NOMO-1 treated with dmso at 0.1 percent for 144 hours (cell line): ENCODE results near the gene PLAAT3.
"Not testable (repeated sequence)": the region's sequence is repeated elsewhere in the genome, so short reads cannot be mapped to it uniquely, and the experiment has no call there.

Source experiments
- DNase-seq: peaks from one replicate; lab custom pipeline; 2025; ENCODE audit not compliant: unreplicated experiment; lab: John Stamatoyannopoulos, UW

The PLAAT3 gene

DNA sequence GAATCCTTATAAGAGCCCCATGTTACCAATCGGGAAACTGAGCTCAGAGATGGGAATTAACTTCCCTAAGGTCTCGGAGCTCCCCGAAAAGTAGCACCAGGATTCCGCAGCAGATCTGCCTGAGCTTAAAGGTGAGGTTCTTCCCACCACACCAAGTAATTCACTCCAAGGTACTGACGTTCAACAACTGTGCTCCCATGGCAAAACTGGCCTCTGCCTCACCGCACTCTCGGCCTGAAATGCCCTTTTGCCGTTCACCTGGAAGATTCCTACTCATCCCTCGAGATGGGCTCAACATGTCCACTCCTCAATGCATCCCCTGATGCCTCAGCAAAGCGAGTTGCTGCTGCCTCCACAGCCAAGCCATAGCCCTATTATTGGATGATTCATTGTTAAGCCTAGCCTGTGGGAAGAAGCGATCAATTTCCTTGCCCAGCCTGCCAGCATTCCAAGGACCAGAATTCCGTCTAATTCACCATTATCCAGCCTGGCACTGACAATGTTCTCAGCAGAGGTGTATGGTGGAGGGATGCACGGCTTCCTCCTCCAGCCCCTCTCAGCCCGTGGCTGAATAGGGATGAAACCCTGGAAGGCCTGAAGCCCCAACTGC lies 4.2 kb downstream of the PLAAT3 start:
- no peak for DNase-seq

DNA sequence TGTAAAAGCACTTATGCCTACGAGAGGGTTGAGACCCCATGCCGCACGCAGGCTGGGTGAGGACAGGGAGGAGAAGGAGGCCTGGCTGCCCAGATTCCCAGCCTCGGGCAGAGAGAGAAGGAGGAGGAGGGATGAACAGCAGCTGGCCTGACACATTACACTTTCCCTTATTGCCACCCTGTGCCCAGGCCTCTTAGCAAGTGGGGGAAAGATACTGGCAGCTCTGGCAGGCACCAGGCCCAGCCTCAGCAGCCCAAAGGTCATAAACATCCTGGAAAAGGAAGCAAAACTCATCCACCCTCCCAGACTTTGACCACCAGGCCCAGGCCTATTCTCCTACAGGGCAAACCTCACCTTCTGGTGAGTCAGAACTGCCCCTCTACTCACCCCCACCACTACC lies 4.7 kb downstream of the PLAAT3 start:
- DNase-seq, result no peak

DNA sequence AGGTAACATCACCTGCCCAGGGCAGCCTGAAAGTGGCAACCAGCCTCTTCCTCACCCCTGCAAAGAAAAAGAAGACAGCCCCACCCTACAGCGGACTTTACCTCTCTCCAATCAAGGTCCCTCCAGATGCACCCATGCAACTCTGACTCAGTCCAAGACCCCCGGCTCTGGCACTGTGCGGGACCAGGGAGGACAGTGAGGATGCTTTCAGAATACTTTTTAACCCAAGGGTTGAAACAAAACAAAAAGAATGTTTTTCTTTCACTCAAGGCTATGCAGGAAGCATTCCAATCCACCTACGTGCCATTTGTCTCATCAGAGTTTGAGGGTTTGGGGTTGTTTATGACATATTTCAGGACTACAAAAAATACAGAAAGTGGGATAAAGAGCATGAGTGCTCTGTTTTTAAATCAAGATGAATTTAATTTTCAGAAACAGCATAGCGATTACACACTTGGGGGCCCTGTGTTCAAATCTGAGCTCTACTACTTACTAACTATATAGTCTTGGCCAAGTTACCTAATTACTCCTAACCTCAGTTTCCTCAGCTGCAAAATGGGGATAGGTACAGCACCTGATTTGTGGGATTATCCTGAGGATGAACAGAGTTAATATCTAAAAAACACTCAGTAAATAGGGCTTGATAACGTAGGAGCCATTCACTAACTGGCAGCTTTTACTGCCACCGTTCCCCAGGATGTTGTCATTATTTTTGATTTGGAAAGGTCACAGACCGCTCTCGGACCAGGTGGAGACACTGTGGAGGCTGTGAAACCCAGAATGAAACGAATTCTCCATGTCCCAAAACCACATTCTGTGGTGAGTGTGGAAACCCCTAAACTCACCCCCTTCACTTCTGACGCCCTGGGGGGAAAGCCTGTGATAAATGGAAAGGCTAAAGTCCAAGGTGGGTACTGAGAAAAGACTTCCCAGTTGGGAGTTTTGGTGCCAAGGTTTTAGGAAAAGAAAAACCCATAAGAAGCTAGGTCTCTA lies 5.6 kb downstream of the PLAAT3 start:
- DNase-seq, result no peak

DNA sequence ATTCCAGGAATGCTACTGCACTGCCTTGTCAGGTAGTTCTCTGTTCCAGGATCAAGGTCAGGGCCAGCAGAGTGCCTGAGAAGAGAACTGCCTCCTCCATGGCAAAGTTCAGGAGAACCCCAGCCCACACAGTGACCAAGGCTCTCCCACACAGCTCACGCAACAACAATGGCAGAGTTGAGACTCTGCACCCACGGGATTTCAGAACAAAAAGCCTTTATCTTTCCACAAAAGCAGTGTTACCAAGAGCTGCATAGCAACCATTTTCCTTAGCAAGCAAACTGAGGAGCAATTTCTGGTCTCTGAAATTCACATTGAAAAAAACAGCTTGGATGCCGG lies 11.1 kb downstream of the PLAAT3 start:
- DNase-seq, result no peak

DNA sequence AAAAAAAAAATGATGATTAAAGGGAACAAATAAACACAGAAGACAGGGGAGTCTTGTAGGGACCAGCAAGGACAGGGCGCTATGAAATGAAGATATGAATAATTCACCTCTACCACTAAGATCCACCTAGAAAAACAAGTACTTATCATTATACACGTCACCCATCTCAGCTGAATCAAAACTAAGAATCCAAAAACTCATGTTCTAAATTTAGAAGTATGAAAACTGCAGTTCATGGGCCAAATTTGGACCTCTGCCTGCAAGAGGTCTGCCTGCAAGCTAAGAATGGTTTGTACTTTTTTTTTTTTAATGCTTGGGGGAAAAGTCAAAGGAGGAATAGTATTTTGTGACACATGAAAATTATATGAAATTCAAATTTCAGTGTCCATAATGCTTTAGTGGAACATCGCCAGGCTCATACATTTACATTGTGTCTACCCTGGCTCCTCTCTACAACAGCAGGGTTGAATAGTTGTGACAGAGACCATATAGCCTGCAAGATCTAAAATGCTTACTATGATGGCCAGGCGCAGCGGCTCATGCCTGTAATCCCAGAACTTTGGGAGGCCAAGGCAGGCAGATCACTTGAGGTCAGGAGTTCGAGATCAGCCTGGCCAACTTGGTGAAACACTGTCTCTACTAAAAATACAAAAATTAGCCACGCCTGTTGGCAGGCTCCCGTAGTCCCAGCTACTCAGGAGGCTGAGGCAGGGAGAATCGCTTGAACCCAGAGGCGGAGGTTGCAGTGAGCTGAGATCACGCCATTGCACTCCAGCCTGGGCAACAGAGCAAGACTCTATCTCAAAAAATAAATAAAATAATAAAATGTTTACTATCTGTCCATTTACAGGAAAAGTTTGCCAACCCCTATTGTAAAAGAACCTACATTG lies 11.7 kb downstream of the PLAAT3 start:
- not testable (repeated sequence) for DNase-seq

DNA sequence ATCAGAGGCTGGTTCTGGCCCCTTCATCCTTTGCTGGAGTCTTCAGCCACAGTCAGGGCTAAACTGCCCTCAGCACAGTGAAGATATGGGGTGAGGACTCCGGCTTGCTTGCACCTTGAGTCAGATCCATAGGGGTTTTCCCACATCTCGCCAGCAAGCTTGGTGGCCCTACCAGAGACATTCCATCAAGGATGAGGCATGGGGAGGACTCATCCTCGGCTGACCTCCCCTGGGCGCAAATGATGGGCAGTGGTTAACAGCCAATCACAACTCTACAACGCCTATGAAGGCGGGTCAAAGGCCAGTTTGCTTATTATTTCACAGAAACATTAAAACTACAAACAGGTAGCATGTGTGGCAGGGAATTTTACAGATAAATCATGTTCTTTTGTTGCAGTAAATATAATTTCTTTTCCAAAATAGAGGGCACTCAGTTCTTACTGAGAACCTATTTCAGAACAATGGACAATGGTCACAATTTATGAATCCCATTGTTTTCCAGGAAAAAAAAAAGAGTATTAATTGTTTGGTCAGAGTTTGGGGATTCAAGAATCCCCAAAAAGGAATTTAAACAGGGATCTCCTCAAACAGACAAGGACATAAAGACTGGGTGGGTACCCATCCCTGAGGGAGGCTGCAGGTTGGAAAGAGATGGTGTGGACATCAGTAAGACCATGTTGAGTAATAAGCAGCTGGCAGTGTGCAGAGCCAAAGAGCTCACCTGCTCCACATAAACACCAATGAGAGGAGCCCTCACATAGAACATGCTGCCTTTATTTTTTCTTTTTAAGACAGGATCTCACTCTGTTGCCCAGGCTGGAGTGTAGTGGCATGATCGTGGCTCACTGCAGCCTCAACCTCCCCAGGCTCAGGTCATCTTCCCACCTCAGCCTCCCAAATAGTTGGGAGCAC lies 14.8 kb downstream of the PLAAT3 start:
- no peak for DNase-seq

DNA sequence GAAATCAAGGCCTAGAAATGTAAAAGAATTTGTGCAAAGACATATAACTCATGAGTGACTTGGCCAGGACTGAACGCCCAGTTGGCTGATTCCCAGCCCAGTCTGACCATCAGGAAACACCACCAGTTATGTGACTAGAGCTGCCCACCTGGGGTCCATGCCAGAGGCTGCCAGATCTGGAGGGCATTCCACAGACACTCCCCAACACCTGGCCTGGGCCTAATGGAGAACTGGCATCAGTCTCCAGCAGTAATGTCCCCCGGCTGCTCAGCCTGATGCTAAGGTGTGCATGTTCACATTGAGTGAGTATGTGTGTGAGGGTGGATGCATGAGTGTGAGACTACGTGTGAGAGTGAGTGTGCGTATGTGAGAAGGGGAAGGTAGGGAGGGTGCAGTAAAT lies 15.7 kb downstream of the PLAAT3 start:
- no peak for DNase-seq

DNA sequence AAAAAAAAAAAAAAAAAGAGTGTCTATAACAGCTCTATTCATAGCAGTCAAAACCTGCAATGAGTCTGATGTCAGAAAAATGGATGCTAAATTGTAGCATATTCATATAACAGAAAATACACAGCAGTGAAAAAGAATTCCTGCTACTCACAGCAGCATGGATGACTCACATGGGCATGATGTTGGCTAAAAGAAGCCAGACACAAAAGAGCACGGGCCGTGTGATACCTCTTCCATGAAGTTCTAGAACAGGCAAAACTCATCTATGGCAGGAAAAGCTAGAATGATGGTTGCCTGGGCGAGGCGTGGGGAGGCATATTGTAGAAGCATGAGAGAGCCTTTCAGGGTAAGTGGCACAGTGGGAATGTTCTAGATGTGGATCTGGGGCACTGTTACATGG lies 18.9 kb downstream of the PLAAT3 start:
- DNase-seq, result no peak

DNA sequence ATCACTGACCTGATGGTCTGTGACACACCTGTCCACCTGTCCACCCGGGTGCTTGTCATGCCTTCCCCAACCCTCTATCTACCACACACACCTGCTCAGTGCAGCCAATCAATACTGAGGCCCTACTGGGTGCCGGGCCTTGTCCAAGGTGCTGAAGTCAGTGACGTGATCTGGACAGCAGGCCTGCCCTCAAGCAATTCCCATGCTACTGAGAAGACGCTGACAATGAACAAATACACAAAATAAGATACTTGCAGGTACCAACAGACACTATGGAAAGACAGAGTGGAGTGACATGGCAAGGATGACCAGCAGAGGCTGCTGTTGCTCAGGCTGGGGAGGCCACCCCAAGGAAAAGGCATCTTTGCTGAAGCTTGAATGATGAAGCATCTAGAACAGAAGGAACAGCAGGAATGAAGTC lies 21.2 kb downstream of the PLAAT3 start:
- no peak for DNase-seq

DNA sequence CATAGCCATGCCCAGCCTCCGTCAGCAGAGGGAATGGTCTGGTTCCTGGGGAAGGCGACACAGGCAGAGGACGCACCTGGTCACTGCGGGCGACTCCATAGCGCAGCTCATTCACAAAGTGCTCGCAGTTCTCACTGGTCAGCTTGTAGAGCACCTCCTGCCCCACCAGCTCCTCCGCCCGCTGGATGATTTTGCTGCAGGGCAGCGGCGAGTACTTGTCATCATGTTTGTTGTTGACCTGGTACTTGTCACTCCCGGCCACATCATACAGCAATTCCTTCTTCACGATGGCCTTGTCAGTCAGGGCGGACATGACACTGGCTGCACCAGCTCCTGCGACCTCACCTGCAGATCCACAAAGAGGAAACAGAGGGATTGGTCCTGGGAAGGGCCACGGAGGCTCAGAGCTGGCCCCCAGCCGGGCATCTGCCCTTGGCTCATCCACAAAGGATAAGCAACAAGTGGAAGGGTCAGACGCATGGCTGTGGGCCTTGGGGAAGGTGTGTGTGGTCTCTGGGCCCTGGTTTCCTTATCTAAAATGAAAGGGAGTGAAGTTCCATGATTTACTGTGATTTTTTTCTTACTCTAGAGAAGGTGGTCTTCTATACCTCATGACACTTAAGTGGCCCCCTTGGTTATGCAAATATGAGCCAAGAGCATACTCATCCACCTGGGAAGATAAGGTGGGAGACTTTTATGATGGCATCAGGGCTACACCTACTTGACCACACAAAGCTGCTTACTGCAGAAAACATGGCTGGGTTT lies 24.0 kb downstream of the PLAAT3 start:
- DNase-seq, result no peak

DNA sequence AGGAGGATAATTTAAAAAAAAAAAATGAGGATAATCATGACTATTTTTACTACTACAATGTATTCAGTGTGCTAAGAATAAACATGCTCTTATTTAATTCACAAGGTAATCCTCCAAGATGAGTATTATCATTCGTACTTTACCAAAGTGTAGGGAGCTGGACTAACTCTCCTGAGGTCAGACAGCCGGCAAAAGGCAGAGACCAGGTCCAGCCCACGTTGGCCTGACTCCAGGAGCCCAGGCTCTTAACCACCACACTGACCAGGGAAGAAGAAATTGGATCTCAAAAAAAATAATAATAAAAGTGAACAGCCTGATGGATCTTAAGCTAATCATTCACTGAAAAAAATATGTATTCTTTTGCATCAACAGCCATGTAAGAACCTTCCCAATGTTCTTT lies 25.2 kb downstream of the PLAAT3 start:
- DNase-seq, result no peak

DNA sequence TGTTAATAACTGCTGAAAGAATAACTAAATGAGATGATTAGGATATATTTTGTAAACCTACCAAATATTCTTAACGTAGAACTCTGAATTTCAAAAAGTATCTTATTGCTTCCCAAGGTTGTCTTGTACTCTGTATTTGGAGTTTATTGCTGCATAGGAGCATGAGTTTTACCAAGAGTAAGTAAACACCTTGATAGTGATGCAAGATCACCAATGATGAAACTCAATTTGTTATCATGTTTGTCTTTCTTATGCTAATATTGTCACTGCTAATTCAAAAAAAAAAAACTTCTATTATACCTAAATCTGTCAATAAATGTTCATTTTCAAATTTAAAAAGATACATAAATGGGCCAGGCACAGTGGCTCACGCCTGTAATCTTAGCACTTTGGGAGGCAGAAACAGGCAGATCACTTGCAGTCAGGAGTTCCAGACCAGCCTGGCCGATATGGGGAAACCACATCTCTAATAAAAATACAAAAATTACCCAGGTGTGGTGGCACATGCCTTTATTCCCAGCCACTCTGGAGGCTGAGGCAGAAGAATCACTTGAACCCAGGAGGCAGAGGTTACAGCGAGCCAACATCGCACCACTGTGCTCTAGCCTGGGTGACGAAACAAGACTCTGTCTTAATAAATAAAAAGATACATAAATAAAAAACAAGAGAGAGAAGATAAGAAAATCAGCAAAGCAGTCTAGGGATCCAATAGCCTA lies 27.6 kb downstream of the PLAAT3 start:
- no peak for DNase-seq

DNA sequence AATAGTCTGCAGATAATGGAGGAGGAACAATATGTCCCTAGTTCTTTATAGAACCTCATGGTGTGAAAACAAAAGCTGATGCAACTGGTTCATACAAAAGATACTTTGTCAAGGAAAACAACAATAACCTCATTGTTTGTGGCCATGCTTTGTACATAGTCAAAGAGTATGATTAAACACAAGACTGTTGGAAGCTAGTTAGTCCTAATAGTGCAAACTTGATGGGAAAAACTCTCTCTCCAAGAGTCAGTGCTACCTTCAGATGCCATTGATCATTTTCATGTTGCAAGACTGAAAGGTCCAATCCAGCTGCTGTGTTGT lies 30.9 kb downstream of the PLAAT3 start:
- no peak for DNase-seq

DNA sequence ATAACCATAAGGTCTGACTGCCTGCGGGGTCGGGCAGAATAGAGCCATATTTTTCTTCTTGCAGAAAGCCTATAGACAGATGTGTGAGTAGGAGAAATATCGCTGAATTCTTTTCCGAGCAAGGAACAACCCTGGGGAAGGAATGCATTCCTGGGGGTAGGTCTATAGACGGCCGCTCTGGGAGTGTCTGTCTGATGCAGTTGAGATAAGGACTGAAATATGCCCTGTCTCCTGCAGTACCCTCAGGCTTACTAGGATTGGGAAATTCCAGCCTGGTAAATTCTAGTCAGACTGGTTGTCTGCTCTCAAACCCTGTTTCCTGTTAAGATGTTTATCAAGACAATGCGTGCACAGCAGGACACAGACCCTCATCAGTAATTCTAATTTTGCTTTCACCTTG lies 33.0 kb downstream of the PLAAT3 start:
- DNase-seq, result not testable (repeated sequence)

DNA sequence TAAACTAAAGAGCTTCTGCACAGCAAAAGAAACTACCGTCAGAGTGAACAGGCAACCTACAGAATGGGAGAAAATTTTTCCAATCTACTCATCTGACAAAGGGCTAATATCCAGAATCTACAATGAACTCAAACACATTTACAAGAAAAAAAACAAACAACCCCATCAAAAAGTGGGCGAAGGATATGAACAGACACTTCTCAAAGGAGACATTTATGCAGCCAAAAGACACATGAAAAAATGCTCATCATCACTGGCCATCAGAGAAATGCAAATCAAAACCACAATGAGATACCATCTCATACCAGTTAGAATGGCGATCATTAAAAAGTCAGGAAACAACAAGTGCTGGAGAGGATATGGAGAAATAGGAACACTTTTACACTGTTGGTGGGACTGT lies 35.4 kb downstream of the PLAAT3 start:
- not testable (repeated sequence) for DNase-seq

DNA sequence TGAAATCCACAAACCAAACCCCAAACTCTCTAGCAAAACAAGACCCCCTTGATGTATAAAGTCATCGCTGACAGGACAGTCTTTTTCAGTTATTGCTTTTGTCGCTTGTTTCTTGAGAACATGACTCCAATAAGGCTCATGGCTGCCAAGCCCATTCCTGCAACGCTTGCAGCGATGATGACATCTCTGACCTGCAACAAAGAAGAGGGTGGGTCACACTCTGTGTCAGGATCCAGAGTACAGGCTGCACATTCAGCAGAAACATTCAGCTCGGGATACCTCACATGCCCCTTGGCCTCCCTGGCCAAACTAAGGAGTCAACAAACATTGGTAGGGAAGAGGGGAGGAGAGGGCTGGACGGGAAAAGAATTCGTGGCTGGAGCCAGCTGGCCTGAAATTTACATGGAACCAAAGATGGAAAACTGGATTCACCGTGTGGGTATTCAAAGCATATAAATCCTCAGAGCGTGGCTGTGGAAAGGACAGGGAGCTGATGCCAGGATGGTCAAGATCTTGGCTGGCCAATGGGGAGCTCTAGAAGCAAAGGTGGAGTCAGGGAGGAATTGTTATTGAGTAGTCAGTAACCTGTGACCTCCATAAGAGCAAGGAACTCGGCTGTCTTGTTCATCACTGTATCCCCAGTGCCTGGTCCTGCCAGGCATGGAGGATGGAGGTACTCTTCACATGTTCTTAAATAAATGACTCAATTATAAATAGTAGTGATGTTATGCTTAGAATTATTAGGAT lies 39.2 kb downstream of the PLAAT3 start:
- no peak for DNase-seq

DNA sequence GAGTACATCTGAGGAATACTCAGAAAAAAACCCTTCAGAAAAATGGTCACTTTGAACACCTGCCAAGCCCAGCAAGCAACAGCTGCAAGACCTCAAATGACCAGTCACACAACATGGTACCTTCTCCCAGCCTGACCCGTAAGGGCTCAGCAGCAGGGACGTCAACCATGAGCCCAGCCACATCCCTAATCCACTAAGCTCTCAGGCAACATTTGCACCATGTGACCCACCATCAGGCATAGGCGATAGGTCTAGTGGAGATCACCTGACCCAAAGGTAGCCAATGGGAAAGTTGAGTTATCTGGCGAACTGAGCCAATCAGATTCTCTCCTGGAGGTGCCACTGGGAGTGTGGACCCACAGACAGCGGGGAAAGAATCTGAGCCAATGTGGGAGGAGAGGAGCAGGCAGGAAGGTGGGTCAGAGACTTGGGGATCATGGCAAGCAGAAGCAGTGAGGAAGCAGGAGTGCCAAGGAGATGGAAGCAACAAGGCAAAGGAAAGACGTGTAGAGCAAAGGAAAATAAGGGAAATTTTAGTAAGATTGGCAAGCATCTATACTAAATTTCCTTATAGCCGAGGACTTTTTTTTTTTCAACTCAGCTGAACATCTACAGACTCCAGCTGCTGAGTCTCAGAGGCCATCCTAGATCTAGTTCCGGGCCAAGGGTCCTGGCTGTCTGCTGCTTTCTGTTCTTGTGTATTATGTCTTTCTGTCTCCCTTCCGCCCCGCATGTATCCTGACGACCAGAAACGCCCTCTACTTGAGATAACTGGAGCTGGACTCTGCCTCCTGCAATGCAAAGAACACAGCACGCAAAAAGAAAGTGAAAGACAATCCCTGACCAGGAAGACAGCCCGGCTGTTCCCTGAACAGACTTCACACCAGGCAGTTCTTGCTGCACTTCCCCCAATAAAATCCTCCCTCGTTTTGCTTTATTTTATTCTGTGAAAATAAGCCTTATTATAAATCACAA lies 40.1 kb downstream of the PLAAT3 start:
- DNase-seq, result peak; percentile 45
